Measurements from ENCODE around the gene PALS1. TPM values are rescaled to one million over a fixed set of nuclear protein-coding genes. Genes with fewer than 3 reads are reported as not detected.

The PALS1 gene
- total and polyA plus RNA-seq, 2 experiments from 2014 or later, result 11.7 to 31.8 TPM

GRCh38 chr14:67207810-67208209, 33.4 kb upstream of the PALS1 start:
- H3K4me3 ChIP-seq, result no peak overlapping the region
- no peak overlapping the region for H3K27ac ChIP-seq
- no peak for DNase-seq (ENCODE audit: low read depth in 1 of 2, low spot score in 1 of 2)
- no peak for TF ChIP-seq CTCF (IDR thresholded peaks at IDR 0.05; ENCODE audit: low read depth, low read length)
- no peaks in the 10 kb centered on the region for H3K27me3 ChIP-seq
- H3K36me3 ChIP-seq, result no peaks in the 10 kb centered on the region
- no peaks in the 10 kb centered on the region for H3K9me3 ChIP-seq (ENCODE audit: low read depth)
- H3K4me1 ChIP-seq (ENCODE audit: low read depth), result no peaks in the 10 kb centered on the region

DNA sequence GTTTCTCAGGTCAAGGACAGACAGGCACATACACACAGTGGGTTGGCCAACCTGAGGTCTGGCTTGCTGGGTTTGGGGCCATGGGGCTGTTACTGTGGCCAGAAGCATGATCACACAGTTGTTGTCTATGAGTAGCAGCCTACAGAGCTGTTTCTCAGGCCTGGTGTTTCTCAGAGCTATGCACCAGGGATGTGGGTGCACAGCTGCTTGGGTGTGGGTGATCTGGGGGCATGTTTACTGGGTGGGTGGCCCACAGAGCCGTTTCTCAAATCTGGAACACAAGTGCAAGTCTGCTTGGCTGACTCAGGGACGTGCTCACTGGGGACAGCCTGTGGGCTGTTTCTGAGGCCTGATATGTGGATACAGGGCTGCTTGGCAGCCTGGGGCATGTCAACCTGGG, 23.1 kb upstream of the PALS1 start:
- no peaks in the 10 kb centered on the region for H3K9me3 ChIP-seq (ENCODE audit: low read depth)
- DNase-seq (ENCODE audit: low read depth in 1 of 2, low spot score in 1 of 2), result no peak

GRCh38 chr14:67221248-67221981, 19.8 kb upstream of the PALS1 start:
- H3K9me3 ChIP-seq (ENCODE audit: low read depth), result no peaks in the 10 kb centered on the region
- no peaks in the 10 kb centered on the region for H3K4me1 ChIP-seq (ENCODE audit: low read depth)
- TF ChIP-seq CTCF (IDR thresholded peaks at IDR 0.05; ENCODE audit: low read depth, low read length), result no peak
- no peak overlapping the region for H3K27ac ChIP-seq
- no peaks in the 10 kb centered on the region for H3K27me3 ChIP-seq
- H3K36me3 ChIP-seq, result no peaks in the 10 kb centered on the region
- no peak for DNase-seq (ENCODE audit: low read depth in 1 of 2, low spot score in 1 of 2)
- no peak overlapping the region for H3K4me3 ChIP-seq

More for the DNA sequence above, 23.1 kb upstream of the PALS1 start:
- no peaks in the 10 kb centered on the region for H3K27me3 ChIP-seq
- TF ChIP-seq CTCF (IDR thresholded peaks at IDR 0.05; ENCODE audit: low read depth, low read length), result no peak
- no peak overlapping the region for H3K4me3 ChIP-seq
- no peak overlapping the region for H3K27ac ChIP-seq
- H3K4me1 ChIP-seq (ENCODE audit: low read depth), result no peaks in the 10 kb centered on the region
- no peaks in the 10 kb centered on the region for H3K36me3 ChIP-seq

DNA sequence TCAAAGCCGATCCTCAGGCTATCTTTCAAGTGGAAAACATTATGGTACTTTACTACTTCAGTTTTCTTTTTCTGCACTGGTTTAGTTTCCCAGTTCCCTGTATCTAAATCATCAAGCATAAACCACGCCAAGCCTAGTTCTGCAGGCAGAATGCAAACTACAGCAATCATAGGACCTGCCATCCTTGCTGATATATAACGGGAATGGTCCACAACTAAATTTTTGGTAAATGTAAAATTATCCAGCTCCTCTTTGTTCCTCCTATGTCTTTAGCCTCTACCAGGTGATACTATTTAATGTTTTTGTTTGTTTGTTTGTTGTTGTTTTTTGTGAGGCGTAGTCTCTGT, 19.3 kb upstream of the PALS1 start:
- no peaks in the 10 kb centered on the region for H3K9me3 ChIP-seq (ENCODE audit: low read depth)
- H3K36me3 ChIP-seq, result no peaks in the 10 kb centered on the region
- H3K27ac ChIP-seq, result no peak overlapping the region
- no peak overlapping the region for H3K4me3 ChIP-seq
- DNase-seq (ENCODE audit: low read depth in 1 of 2, low spot score in 1 of 2), result no peak
- H3K4me1 ChIP-seq (ENCODE audit: low read depth), result no peaks in the 10 kb centered on the region
- no peaks in the 10 kb centered on the region for H3K27me3 ChIP-seq
- no peak for TF ChIP-seq CTCF (IDR thresholded peaks at IDR 0.05; ENCODE audit: low read depth, low read length)

DNA sequence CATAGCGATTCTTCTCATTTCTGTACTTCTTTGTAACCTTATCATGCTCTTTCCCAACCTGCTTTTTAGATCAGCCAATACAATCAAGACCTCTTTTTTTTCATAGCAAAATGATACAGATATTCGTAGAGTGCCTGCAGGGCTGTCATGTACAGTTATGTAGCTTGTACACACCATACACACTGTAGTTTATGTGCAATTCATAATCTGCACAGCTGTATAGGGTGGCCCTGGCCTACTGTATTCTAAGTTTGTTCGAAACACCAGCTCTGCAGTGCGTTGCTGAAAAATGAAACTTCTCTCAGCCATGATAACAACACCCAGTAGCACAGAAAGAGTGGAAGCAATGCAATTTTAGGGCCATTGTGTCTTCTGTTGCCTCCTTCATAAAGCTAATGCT, 15.7 kb upstream of the PALS1 start:
- no peak overlapping the region for H3K4me3 ChIP-seq
- H3K9me3 ChIP-seq (ENCODE audit: low read depth), result no peaks in the 10 kb centered on the region
- no peak for TF ChIP-seq CTCF (IDR thresholded peaks at IDR 0.05; ENCODE audit: low read depth, low read length)
- H3K27me3 ChIP-seq, result no peaks in the 10 kb centered on the region
- no peaks in the 10 kb centered on the region for H3K36me3 ChIP-seq
- no peak for DNase-seq (ENCODE audit: low read depth in 1 of 2, low spot score in 1 of 2)
- no peak overlapping the region for H3K27ac ChIP-seq
- H3K4me1 ChIP-seq (ENCODE audit: low read depth), result no peaks in the 10 kb centered on the region

All from cardiac muscle cell (in vitro differentiated cells and primary cell).